ENCODE data around the gene PAPPA. TPM values are rescaled to one million over a fixed set of nuclear protein-coding genes. Genes with fewer than 3 reads are reported as not detected.

Gene PAPPA
- total RNA-seq, 4 donors from 2014 or later: 1.0 to 5.0 (median 2.8) TPM

GRCh38 chr9:116116393-116116792, 37.2 kb upstream of the PAPPA start:
- DNase-seq: no peak
- intact Hi-C loops (cut with DNase I): loop anchor here (10.0 kb wide), 1 partner anchor 522 kb away; no protein-coding TSS in a partner anchor
- Histone ChIP-seq H3K27me3 (no peaks in the 10 kb centered on the region), H3K27ac (no peak overlapping the region), H3K36me3 (no peaks in the 10 kb centered on the region), H3K4me3 (replicated peaks in 1 of 3) (no peak overlapping the region), H3K9me3 (no peaks in the 10 kb centered on the region), H3K4me1 (no peaks in the 10 kb centered on the region)
- no peak for TF ChIP-seq POLR2A (IDR thresholded peaks at IDR 0.05)
- TF ChIP-seq, protein P1, sequence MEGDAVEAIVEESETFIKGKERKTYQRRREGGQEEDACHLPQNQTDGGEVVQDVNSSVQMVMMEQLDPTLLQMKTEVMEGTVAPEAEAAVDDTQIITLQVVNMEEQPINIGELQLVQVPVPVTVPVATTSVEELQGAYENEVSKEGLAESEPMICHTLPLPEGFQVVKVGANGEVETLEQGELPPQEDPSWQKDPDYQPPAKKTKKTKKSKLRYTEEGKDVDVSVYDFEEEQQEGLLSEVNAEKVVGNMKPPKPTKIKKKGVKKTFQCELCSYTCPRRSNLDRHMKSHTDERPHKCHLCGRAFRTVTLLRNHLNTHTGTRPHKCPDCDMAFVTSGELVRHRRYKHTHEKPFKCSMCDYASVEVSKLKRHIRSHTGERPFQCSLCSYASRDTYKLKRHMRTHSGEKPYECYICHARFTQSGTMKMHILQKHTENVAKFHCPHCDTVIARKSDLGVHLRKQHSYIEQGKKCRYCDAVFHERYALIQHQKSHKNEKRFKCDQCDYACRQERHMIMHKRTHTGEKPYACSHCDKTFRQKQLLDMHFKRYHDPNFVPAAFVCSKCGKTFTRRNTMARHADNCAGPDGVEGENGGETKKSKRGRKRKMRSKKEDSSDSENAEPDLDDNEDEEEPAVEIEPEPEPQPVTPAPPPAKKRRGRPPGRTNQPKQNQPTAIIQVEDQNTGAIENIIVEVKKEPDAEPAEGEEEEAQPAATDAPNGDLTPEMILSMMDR (IDR thresholded peaks at IDR 0.05): no peak

GRCh38 chr9:116123171-116123570, 30.4 kb upstream of the PAPPA start:
- Histone ChIP-seq H3K9me3 (no peaks in the 10 kb centered on the region), H3K36me3 (no peaks in the 10 kb centered on the region), H3K27me3 (no peaks in the 10 kb centered on the region), H3K4me3 (replicated peaks in 1 of 3) (no peak overlapping the region), H3K27ac (no peak overlapping the region), H3K4me1 (no peaks in the 10 kb centered on the region)
- 89 to 93% methylated on average over 3 of the region's 3 CpGs for WGBS, 2 donors
- intact Hi-C loops (cut with DNase I): no loop called here
- DNase-seq: no peak
- no peak for TF ChIP-seq POLR2A (IDR thresholded peaks at IDR 0.05)
- TF ChIP-seq, protein P1 (IDR thresholded peaks at IDR 0.05): no peak

DNA sequence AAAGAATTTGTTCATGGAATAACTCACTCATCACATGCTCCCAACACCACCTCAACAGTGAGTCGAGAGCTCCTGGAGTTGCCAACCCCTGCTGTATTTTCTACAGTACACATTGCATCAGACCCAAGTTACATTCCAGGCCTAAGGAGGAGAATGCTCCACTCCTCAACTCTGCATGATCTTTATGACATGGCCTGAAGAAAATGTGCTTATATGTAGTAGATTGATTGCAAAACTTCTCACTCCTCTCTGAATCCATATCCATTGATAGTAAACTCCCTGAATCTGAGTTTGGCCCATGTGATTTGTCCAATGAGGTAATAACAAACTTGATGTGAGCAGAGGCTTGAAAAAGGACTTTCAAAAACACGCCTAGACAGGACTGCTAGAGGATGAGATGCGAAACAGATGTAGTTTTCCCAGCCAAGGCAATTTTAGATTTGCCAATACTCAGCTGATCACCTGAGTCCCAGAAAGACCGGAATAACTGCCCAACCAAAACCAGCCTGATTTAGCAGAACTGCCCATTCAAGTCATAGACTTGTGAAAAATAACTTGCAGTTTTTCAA, 29.0 kb upstream of the PAPPA start:
- WGBS, 2 donors: 82 to 87% methylated on average over 4 of the region's 4 CpGs

DNA sequence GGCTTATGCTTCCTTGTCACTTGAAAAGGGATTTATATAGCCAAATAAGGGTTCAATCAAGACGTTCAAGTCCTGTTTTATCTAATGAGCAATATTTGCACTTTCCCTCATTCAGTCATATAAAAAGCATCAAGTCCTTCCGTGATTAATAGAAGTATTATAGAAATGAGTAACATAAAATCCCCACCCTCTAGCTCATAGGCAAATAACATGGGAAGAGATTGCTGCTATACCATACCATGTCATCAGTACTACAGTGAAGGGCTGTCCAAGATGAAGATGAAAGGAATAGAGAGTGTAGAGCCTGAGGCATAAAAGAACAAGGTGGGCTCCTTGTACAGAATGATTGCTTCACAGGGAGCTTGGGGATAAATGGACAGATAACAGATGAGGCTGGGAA, 20.4 kb upstream of the PAPPA start:
- H3K4me1 ChIP-seq: no peaks in the 10 kb centered on the region
- intact Hi-C loops (cut with DNase I): no loop called here

More for the DNA sequence above, 29.0 kb upstream of the PAPPA start:
- intact Hi-C loops (cut with DNase I): no loop called here
- Histone ChIP-seq H3K36me3 (no peaks in the 10 kb centered on the region), H3K4me3 (replicated peaks in 1 of 3) (no peak overlapping the region), H3K9me3 (no peaks in the 10 kb centered on the region), H3K4me1 (no peaks in the 10 kb centered on the region), H3K27me3 (no peaks in the 10 kb centered on the region), H3K27ac (no peak overlapping the region)
- TF ChIP-seq, protein P1 (IDR thresholded peaks at IDR 0.05): no peak
- TF ChIP-seq POLR2A (IDR thresholded peaks at IDR 0.05): no peak
- DNase-seq: no peak

GRCh38 chr9:116134975-116135374, 18.6 kb upstream of the PAPPA start:
- no peak overlapping the region for H3K27ac ChIP-seq
- intact Hi-C loops (cut with DNase I): no loop called here
- H3K27me3 ChIP-seq: no peaks in the 10 kb centered on the region
- TF ChIP-seq, protein P1 (IDR thresholded peaks at IDR 0.05): no peak
- TF ChIP-seq POLR2A (IDR thresholded peaks at IDR 0.05): no peak
- H3K9me3 ChIP-seq: no peaks in the 10 kb centered on the region
- H3K4me3 ChIP-seq (replicated peaks in 1 of 3): no peak overlapping the region
- DNase-seq: no peak
- no peaks in the 10 kb centered on the region for H3K4me1 ChIP-seq
- H3K36me3 ChIP-seq: no peaks in the 10 kb centered on the region
- WGBS, 2 donors: 63 to 72% methylated on average over 3 of the region's 3 CpGs

More for the DNA sequence above, 20.4 kb upstream of the PAPPA start:
- WGBS, 2 donors: 38 to 40% methylated on average over 2 of the region's 2 CpGs
- Histone ChIP-seq H3K27me3 (no peaks in the 10 kb centered on the region), H3K36me3 (no peaks in the 10 kb centered on the region), H3K4me3 (replicated peaks in 1 of 3) (no peak overlapping the region), H3K9me3 (no peaks in the 10 kb centered on the region), H3K27ac (no peak overlapping the region)
- no peak for TF ChIP-seq POLR2A (IDR thresholded peaks at IDR 0.05)
- TF ChIP-seq, protein P1 (IDR thresholded peaks at IDR 0.05): no peak
- no peak for DNase-seq
